KBM-7 (cell line): ENCODE measurements around the gene SMIM10.
"Not testable (repeated sequence)": the region's sequence is repeated elsewhere in the genome, so short reads cannot be mapped to it uniquely, and the experiment has no call there.

Experiments used
- DNase-seq: peaks from one replicate; pipeline ENCODE4 v3.0.0-alpha.2; 2015
- in situ Hi-C: fragments of 300-500 bp; cut with MboI; formaldehyde crosslinking; loops from 2 replicates; pipeline ENCODE4 v1.14.3; 2020; ENCODE audit warnings: low sequenced_read_pairs, low pct_unique_long_range_greater_than_20kb, mixed read lengths

Gene SMIM10

DNA sequence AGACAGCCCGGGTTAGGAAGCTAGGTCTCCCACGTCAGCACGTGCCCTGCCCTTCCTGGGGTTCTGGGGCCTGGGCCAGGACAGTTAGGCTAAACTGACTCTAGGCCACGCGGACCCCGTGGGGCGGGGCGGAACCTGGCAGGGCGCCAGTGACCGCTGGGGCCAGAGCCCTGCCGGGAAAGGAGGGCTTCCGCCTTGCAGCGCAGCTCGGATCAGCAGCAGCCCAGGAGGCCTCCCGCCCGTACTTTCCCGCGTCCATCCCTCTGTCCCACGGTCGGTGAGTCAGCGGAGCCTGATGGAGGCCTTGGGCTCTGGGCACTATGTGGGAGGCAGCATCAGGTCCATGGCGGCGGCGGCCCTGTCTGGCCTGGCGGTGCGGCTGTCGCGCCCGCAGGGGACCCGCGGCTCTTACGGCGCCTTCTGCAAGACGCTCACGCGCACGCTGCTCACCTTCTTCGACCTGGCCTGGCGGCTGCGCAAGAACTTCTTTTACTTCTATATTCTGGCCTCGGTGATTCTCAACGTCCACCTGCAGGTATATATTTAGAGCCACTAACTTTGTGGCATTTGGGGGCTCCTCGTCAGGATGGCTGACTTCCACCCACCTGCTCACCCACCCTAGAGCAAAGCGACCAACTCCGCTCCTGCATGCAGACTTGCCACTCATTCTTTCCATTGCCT is at the start of gene SMIM10:
TSS of gene SMIM10 (plus strand) at position 191 of the 681 bp plus-strand sequence. CDS start at position 296, 105 bp downstream.
- DNase-seq = peak; percentile 85
- in situ Hi-C loops = no loop called here

DNA sequence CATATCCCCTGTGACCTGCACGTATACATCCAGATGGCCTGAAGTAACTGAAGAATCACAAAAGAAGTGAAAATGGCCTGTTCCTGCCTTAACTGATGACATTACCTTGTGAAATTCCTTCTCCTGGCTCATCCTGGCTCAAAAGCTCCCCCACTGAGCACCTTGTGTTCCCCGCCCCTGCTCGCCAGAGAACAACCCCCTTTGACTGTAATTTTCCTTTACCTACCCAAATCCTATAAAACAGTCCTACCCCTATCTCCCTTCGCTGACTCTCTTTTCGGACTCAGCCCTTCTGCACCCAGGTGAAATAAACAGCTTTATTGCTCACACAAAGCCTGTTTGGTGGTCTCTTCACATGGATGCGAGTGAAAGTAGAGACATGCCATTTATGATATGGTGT is 44.4 kb upstream of the SMIM10 start:
- in situ Hi-C loops, DNase-seq: not testable (repeated sequence)

DNA sequence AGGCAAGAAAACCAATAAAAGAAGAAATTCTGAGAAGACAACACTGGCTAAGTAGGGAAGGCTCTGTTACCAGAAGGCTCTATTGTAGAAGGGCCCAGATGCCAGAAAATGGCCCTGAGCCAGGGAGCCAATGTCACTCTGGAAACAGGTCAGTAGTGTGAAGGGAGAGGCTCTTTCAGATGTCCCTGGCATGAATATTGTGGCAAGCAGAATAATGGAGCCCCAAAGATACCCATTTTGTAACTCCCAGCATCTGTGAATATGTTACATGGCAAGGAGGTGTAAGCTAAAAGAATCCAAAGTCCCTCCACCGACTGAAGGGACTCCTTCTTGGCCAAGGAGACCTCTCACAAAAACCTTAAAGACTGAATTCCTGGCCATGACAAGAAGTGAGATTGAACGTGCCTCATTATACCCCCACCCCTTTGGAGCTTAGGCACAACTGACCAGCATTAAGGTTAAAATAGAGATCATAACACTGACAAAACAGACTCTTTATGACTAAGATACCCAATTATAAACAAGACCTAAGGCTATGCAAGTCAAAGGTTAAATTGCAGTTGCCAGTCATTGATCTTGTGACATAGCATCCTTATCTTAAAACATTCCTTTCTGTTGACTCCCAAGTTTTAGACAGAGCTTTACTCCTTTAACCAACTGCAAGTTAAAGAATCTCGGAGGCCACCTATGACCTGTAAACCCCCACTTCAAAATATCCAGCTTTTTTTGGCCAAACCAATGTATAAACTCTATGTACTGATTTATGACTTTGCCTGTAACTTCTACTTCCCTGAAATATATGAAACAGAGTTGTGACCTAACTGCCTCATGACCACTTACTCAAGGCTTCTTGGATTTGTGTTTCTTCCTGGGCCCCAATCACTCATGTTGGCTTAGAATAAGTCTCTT is 42.2 kb upstream of the SMIM10 start:
- DNase-seq = no peak
- in situ Hi-C loops = no loop called here

DNA sequence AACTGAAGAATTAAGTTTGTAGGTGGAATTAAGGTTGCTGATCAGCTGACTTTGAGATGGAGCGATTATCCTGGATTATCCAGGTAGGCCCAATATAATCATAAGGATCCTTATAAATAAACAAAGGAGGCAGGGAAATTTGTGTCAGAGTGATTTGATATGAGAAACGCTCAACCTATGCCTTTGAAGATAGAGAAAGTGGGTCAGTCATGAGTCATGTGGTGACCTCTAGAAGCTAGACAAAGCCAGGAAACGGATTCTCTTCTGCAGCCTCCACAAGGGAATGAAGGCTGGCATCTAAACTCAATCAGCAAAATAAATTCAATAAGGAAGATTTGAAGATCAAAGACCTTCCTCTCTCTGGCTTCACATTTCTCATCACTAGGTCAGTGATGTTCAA is 41.5 kb upstream of the SMIM10 start:
- in situ Hi-C loops = no loop called here
- DNase-seq = no peak

DNA sequence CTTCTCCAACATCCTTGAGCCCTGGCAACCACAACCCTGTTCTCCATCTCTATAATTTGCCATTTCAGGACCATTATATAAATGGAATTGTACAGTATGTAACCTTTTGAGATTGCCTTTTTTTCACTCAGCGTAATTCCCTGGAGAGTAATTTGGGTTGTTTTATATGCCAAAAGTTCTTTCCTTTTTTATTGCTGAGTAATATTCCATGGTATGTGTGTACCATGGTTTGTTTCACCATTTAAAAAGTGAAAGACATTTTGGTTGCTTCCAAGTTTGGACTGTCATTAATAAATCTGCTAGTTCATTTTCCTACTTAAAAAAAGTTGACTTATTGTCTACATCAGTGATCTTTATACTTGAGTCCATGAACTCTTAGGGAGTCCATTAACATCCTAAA is 33.0 kb upstream of the SMIM10 start:
- in situ Hi-C loops = loop anchor here (25.0 kb wide), 1 partner anchor 229 kb away; no protein-coding TSS in a partner anchor
- no peak for DNase-seq

DNA sequence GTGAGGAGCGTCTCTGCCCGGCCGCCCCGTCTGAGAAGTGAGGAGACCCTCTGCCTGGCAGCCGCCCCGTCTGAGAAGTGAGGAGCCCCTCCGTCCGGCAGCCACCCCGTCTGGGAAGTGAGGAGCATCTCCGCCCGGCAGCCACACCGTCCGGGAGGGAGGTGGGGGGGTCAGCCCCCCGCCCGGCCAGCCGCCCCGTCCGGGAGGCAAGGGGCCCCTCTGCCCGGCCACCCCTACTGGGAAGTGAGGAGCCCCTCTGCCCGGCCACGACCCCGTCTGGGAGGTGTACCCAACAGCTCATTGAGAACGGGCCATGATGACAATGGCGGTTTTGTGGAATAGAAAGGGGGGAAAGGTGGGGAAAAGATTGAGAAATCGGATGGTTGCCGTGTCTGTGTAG is 30.4 kb upstream of the SMIM10 start:
- DNase-seq = not testable (repeated sequence)
- in situ Hi-C loops = loop anchor here (25.0 kb wide), 1 partner anchor 227 kb away; no protein-coding TSS in a partner anchor

DNA sequence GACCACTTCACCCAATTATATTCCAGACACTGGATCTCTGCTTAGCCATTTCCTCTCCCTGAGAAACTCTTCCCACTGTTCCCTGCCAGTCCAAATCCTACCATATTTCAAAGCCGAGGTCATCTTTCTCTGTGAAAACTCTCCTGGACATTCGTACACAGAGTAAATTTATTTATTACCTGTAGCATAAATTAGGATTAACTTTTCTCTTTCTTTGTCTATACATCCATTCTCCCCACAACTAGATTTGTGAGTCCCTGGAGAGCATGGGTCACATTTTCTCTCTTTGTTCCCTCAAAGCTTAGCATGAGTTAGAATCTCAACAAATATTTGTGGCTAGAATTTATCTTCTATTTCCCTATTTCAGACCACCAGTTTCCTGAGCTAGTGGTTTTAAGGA is 27.8 kb upstream of the SMIM10 start:
- no peak for DNase-seq
- in situ Hi-C loops = loop anchor here (25.0 kb wide), 1 partner anchor 224 kb away; no protein-coding TSS in a partner anchor

DNA sequence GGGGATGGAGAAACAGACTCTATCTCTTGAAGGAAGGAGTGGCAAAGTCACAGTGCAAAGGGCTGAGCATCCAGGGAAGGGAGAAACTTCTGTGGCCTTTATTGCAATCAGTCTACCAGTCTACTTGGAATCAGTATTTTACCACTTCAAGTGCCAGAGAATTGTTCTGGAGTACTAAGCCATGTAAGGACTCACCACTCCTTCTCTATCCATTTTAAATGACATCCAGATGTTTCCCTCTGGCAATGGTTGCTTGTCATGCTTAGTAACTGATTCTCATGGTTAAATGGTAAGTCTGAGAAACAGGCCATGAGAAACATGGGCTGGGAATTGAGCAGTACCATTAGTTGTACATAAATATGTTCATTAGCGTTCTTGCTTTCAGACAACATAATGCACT is 21.1 kb upstream of the SMIM10 start:
- no peak for DNase-seq
- in situ Hi-C loops = loop anchor here (25.0 kb wide), 1 partner anchor 218 kb away; no protein-coding TSS in a partner anchor

DNA sequence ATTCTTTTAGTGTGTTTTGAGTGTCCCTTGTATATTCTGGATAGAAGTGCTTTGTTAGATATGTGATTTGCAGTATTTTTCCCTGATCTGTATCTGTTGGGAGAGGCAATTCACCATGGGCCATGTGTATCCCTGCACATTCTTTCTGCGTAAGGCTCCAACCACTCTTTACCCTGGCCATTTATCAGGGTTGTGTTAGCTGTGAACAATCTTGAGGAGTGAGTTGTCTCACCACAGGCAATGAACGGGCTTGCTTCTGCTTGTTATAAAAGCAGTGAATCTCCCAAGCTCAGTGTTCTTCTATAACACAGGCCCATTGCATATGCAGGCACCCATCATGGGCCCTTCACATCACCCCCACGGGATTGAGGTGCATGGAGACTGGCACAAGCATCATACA is 18.9 kb upstream of the SMIM10 start:
- no peak for DNase-seq
- in situ Hi-C loops = loop anchor here (25.0 kb wide), 1 partner anchor 215 kb away; no protein-coding TSS in a partner anchor

DNA sequence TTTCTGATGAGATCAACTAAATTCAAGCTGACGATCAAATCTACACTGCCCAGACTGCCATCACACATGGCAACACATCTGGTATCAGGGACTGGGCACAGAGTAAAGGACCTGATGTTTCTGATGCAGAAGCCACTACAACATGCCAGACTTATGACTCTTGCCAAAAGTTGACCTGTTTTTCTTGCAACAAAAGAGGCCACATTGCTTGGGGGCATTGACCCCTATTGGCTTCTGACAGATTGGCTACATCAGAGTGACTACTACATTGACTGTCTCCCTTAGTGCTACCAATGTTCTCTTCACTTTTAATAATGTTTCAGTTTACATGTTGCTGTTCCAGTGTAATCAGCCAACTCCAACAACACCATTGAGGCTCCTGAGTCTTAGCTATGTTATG is 15.3 kb upstream of the SMIM10 start:
- in situ Hi-C loops = no loop called here
- DNase-seq = no peak

DNA sequence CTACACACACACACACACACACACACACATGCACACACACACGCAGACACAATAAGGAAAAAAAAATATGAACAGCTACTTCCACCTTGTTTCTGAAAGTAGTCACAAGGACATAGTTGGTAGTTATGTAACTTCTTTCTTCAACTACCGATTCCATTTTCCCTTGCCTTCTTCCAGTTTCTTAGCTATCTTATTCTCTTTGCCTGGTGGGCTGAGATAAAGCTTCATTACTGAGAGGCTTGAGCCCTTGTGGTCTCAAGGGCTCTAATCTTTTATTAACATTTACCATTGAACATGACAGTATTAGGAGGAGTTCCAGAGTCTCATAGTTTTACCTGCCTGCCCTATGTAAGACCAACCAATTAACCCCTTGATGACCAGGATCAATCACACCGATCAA is 8.9 kb upstream of the SMIM10 start:
- in situ Hi-C loops = no loop called here
- DNase-seq = no peak

DNA sequence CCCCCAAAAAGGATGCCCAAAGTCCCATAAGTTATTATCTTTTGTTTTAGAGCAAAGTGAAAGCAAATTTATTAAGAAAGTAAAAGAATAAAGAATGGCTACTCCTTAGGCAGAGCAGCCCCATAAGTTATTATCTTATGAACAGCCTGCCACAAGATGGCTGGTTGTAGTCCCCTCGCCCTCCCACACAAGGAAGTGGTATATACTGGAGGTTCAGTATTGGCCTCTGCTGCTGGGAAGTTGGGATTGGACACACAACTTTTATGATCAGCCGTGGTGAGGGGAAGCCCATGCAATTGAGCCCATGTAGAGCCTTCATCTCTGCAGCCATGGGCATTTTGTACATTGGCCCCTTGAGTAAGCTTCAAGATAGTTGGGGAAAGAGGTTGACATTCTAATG is 8.0 kb upstream of the SMIM10 start:
- in situ Hi-C loops = no loop called here
- no peak for DNase-seq

DNA sequence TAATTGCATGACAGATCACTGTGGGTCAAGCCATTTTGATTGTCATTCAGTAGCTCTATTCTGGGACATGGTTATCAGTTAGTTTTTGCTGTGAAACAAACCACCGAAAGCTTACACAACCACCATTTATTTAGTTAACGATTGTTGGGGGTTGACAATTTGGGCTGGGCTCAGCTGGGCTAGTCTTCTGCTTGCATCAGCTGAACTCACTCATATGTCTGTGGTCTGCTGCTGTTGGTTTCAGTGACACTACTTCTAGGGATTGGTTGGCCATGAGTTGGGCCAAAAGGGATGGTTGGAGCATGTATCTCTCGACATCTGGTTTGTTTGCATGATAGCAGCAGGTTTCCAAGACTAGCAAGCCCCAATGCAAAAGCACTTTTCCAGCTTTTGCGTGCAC is 5.3 kb upstream of the SMIM10 start:
- in situ Hi-C loops = no loop called here
- no peak for DNase-seq

DNA sequence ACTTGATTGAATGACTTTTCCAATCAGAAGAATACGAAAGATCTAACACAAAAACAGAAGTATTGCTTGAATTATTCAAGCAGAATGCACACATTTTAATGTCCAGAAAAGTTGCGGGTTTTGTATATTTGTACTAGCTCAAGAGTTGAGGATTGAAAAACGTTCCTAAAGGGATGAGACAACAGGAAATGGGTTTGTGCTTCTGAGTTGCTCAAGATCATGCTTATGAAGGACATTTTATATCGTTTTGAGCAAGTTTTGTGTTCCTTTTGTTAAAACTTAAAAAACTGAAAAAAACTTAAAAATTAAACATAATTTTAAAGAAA is 353 bp upstream of the SMIM10 start:
- in situ Hi-C loops = no loop called here
- no peak for DNase-seq

DNA sequence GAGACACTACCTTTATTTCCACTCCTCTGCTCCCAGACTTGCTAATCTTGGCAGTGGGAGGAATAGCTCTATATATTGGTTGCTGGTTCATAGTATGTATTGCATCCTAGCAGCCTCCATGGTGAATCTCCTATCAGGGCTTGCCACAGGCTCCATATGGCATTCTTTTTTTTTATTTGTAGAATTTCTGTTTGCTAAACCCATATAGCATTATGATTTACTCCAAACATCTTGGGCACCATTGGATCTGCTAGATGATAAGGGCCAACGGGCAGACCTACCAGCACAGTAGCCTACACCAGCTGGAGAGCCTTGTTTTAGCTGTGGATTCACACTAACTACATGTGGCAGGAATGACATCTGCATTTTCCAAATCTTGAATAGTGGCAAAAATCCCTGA is 6.9 kb downstream of the SMIM10 start:
- no peak for DNase-seq
- in situ Hi-C loops = no loop called here

DNA sequence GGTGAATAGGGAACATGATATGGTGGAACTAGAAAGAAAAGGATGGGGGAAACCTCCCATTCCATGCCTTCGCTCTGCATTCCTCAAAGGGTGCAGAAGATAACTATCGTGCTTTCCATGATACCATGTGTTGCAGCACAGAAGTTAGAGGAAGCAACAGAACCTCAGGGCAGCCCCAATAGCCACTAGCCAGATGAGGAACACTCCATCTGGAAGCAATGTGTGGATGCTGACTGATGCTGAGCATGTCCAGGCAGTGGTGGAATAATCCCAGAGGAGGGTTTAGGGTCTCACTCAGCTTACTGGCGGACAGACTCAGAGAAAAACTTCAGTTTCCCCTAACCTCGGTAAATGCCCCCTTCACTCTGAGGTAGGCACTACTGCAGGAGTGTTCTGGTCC is 7.5 kb downstream of the SMIM10 start:
- in situ Hi-C loops = no loop called here
- no peak for DNase-seq

DNA sequence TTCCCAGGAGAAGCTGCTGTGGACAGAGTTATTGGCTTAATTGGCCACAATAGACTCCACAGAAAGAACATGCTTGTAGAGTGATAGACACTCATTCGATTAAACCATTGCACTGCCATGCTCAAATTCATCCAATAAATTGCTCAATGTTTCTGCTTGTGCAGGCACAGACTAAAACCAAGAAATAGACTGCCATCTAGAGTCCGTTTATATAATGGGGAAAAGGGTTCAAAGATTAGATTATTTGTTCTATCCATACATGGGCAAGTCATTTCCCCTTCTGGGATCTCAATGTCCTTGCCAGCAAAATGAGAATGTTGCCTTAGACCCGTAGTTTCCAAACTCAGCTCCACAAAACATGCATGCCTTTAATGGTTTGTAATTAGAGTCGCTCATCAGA is 8.7 kb downstream of the SMIM10 start:
- DNase-seq = peak; percentile 75
- in situ Hi-C loops = no loop called here

DNA sequence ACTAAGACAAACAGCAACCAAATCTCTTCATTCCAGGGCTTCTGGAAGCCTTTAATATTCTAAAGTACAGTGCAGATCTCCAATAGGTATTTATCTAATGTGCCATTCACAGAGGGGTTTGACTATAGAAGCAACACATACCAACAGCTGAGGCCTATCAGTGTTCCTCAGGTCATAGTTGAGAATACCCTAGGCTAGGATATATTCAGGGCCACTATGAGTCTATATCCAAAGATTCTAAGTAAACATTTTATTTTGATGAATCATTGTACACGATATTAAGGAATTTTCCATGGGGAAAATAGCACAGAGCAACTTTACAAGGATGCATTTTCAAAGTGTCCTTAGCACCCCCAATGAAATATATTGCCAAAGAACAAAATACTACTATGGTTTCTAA is 9.7 kb downstream of the SMIM10 start:
- DNase-seq = no peak
- in situ Hi-C loops = no loop called here

DNA sequence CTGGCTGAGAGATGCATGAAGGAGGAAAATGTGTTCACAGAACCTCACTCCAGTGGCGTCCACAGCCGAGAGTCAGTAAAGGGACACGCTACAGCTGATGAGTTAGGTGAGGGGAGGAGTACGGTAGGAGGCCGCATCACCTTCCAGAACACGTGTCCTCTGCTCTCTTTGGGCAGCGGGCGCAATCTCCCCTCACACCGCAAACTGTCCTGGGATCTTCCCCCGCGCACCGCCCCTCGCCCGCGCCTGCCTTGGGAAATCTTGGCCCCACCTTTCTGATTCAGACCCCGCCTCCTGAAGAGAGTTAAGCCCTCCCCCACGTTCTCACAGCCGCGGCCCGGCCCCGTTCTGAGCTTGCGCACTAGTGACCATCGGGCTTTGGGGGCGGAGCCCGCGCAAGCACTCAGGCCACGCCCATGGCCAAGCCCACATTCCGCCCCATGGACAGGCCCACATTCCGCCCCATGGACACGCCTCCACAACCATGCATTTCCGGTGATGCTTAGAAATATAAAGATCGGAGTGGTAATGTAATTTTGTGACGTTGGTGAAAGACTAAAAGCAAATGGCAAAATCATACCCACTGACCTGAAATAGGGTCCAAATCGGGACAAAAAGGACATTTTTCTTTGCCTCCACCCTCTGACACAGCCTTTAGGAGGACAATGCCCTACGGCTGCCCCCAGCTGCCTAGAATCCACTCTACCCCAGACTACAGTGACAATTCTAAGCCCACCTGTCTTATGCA is 13.3 kb downstream of the SMIM10 start:
- DNase-seq = peak; percentile 94
- in situ Hi-C loops = no loop called here

DNA sequence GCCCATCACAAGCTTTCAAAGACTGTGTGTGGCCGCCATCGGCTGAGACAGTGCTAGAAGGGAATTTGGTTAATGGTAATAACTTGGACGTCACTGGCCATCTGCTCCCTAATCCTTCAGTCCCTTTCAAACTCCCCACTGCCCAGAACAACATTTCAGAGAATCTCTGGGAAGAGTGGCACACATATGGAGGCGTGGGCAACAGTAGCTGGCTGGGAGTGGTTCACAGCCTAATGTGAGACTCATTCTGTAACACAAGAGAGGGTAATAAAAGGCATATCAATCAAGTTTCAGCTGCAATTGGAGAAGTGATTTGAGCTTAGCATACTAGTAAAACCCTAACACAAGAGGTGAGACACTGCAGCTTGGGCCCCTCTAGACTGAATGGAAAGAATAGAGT is 15.4 kb downstream of the SMIM10 start:
- in situ Hi-C loops = no loop called here
- DNase-seq = no peak
